Mammary epithelial cell (primary cell): Measurements from ENCODE around the gene ALPK1.

Source experiments
- CTCF ChIP-seq, 2 donors: IDR thresholded peaks in 1 of 2; conservative IDR thresholded peaks in 1 of 2; 2 replicates each; pipeline ENCODE4 v1.5.1; 2011 to 2012; ENCODE audit warnings: inconsistent platforms in 2 of 2, low read length in 2 of 2, mild to moderate bottlenecking in 2 of 2, control low read depth in 1 of 2, low read depth in 1 of 2; ENCODE audit not compliant: insufficient read depth in 1 of 2; ENCODE audit errors: extremely low read depth in 1 of 2
- EZH2 ChIP-seq: IDR thresholded peaks from 2 replicates; pipeline ENCODE4 v1.6.1; 2012; ENCODE audit warnings: low read length, inconsistent platforms, borderline replicate concordance

GRCh38 chr4:112253382-112254000 lies 43.7 kb upstream of the ALPK1 start:
- TF ChIP-seq EZH2 = no peak
- no peak for TF ChIP-seq CTCF (conservative IDR thresholded peaks at IDR 0.05 in 1 of 2, IDR thresholded peaks at IDR 0.05 in 1 of 2; ENCODE audit: extremely low read depth in 1 of 2, insufficient read depth in 1 of 2, low read depth in 1 of 2, low read length in 2 of 2)
